Measurements from ENCODE around the gene GRB2. TPM values are rescaled to one million over a fixed set of nuclear protein-coding genes. Genes with fewer than 3 reads are reported as not detected.

GRB2 gene
- total and polyA plus RNA-seq, 3 donors from 2014 or later: 54.6 to 78.9 (median 61.8) TPM

- no peak for DNase-seq
- H3K27ac ChIP-seq: no peak overlapping the region
- intact Hi-C loops (cut with DNase I; ENCODE audit: low total_unique reads): no loop called here
- WGBS, 2 donors: 88 to 92% methylated on average over 2 of the region's 2 CpGs
- H3K36me3 ChIP-seq (ENCODE audit: low read depth, missing control alignments): no peaks in the 10 kb centered on the region
- no peak for TF ChIP-seq CTCF (IDR thresholded peaks at IDR 0.05)
- TF ChIP-seq POLR2A (IDR thresholded peaks at IDR 0.05): no peak
- H3K9me3 ChIP-seq: no peaks in the 10 kb centered on the region
- H3K27me3 ChIP-seq: no peaks in the 10 kb centered on the region
- peaks cover 11% of the 10 kb centered on the region for H3K4me1 ChIP-seq
- no peak overlapping the region for H3K4me3 ChIP-seq
Observed at GRCh38 chr17:75402026-75402425, 3.5 kb downstream of the GRB2 start.

GRCh38 chr17:75400326-75400939 lies 5.0 kb downstream of the GRB2 start:
- no peak overlapping the region for H3K27ac ChIP-seq
- 93% methylated on average over 8 of the region's 8 CpGs for WGBS, 2 donors
- no peaks in the 10 kb centered on the region for H3K27me3 ChIP-seq
- H3K4me3 ChIP-seq: no peak overlapping the region
- no peak for TF ChIP-seq POLR2A (IDR thresholded peaks at IDR 0.05)
- no peak for TF ChIP-seq CTCF (IDR thresholded peaks at IDR 0.05)
- H3K4me1 ChIP-seq: peaks cover 4% of the 10 kb centered on the region
- no peaks in the 10 kb centered on the region for H3K9me3 ChIP-seq
- intact Hi-C loops (cut with DNase I; ENCODE audit: low total_unique reads): no loop called here
- no peaks in the 10 kb centered on the region for H3K36me3 ChIP-seq (ENCODE audit: low read depth, missing control alignments)
- no peak for DNase-seq

- TF ChIP-seq POLR2A (IDR thresholded peaks at IDR 0.05): no peak
- intact Hi-C loops (cut with DNase I; ENCODE audit: low total_unique reads): no loop called here
- 95 to 98% methylated on average over 4 of the region's 4 CpGs for WGBS, 2 donors
- no peak for DNase-seq
- Histone ChIP-seq H3K9me3 (no peaks in the 10 kb centered on the region), H3K27ac (no peak overlapping the region), H3K27me3 (no peaks in the 10 kb centered on the region), H3K36me3 (ENCODE audit: low read depth, missing control alignments) (no peaks in the 10 kb centered on the region), H3K4me1 (peaks cover 6% of the 10 kb centered on the region), H3K4me3 (no peak overlapping the region)
Observed at GRCh38 chr17:75398279-75398678, 7.2 kb downstream of the GRB2 start.

- Histone ChIP-seq H3K4me3 (no peak overlapping the region), H3K4me1 (peaks cover 6% of the 10 kb centered on the region), H3K9me3 (no peaks in the 10 kb centered on the region), H3K36me3 (ENCODE audit: low read depth, missing control alignments) (no peaks in the 10 kb centered on the region), H3K27ac (no peak overlapping the region), H3K27me3 (no peaks in the 10 kb centered on the region)
- TF ChIP-seq CTCF (IDR thresholded peaks at IDR 0.05): no peak
- no peak for TF ChIP-seq POLR2A (IDR thresholded peaks at IDR 0.05)
- 69 to 94% methylated on average over 1 of the region's 1 CpG for WGBS, 2 donors
- intact Hi-C loops (cut with DNase I; ENCODE audit: low total_unique reads): no loop called here
- DNase-seq: no peak
Observed at GRCh38 chr17:75397217-75397616, 8.3 kb downstream of the GRB2 start.

GRCh38 chr17:75396796-75397195 lies 8.7 kb downstream of the GRB2 start:
- H3K36me3 ChIP-seq (ENCODE audit: low read depth, missing control alignments): no peaks in the 10 kb centered on the region
- WGBS, 2 donors: 55 to 79% methylated on average over 2 of the region's 2 CpGs
- no peaks in the 10 kb centered on the region for H3K9me3 ChIP-seq
- H3K27ac ChIP-seq: no peak overlapping the region
- H3K4me1 ChIP-seq: peaks cover 6% of the 10 kb centered on the region
- TF ChIP-seq CTCF (IDR thresholded peaks at IDR 0.05): no peak
- TF ChIP-seq POLR2A (IDR thresholded peaks at IDR 0.05): no peak
- intact Hi-C loops (cut with DNase I; ENCODE audit: low total_unique reads): no loop called here
- no peak overlapping the region for H3K4me3 ChIP-seq
- no peak for DNase-seq
- H3K27me3 ChIP-seq: no peaks in the 10 kb centered on the region
